GM23338 (cell line): ENCODE results near the gene ITGB1BP1. TPM values are rescaled to one million over a fixed set of nuclear protein-coding genes. Genes with fewer than 3 reads are reported as not detected.
A peak's percentile ranks its signal among the peaks of the same experiment; 100 is the strongest.

Experiments used
- ATAC-seq: fragments of 200-7000 bp; cut with Tn5 transposase; 3 replicates; pipeline ENCODE4 v1.9.1; 2020
- DNase-seq: peaks from one replicate; pipeline ENCODE4 v3.0.0-alpha.2; 2015; ENCODE audit warnings: low spot score
- H2AFZ ChIP-seq: fragments of 200-600 bp; sonication (generic); 2 replicates; pipeline ENCODE4 v1.8.0; 2016; ENCODE audit warnings: antibody characterized with exemption, mild to moderate bottlenecking, moderate library complexity
- H3F3A ChIP-seq: fragments of 200-600 bp; sonication (generic); replicated peaks from 2 replicates; pipeline ENCODE4 v1.8.0; 2017; ENCODE audit warnings: antibody characterized with exemption, mixed run types, low read depth
- H3K27ac ChIP-seq: fragments of 200-600 bp; sonication (generic); 2 replicates; pipeline ENCODE4 v1.6.1; 2016; ENCODE audit warnings: low read depth
- H3K27me3 ChIP-seq: fragments of 200-600 bp; sonication (generic); 2 replicates; pipeline ENCODE4 v1.8.0; 2016; ENCODE audit warnings: mild to moderate bottlenecking, mixed run types, moderate library complexity; ENCODE audit not compliant: insufficient read depth
- H3K36me3 ChIP-seq: fragments of 200-600 bp; sonication (generic); 2 replicates; pipeline ENCODE4 v1.8.0; 2016; ENCODE audit warnings: mild to moderate bottlenecking; ENCODE audit not compliant: insufficient read depth
- H3K4me1 ChIP-seq: fragments of 200-600 bp; sonication (generic); 2 replicates; pipeline ENCODE4 v1.8.0; 2016; ENCODE audit warnings: mild to moderate bottlenecking, moderate library complexity; ENCODE audit not compliant: insufficient read depth
- H3K4me2 ChIP-seq: fragments of 200-600 bp; sonication (generic); 2 replicates; pipeline ENCODE4 v1.7.1; 2017; ENCODE audit warnings: mixed run types
- H3K4me3 ChIP-seq: fragments of 200-600 bp; sonication (generic); 2 replicates; pipeline ENCODE4 v1.6.1; 2016; ENCODE audit warnings: mixed run types
- H3K79me2 ChIP-seq: fragments of 200-600 bp; sonication (generic); replicated peaks from 2 replicates; pipeline ENCODE4 v1.8.0; 2017; ENCODE audit warnings: mild to moderate bottlenecking; ENCODE audit not compliant: insufficient read depth
- H3K9me2 ChIP-seq: fragments of 200-600 bp; sonication (generic); 2 replicates; pipeline ENCODE4 v1.8.0; 2017; ENCODE audit not compliant: insufficient read depth
- H4K20me1 ChIP-seq: fragments of 200-600 bp; sonication (generic); replicated peaks from 2 replicates; pipeline ENCODE4 v1.8.0; 2017; ENCODE audit warnings: mild to moderate bottlenecking; ENCODE audit not compliant: insufficient read depth
- H3K27ac Mint-ChIP-seq: 2 replicates; pipeline ENCODE4 v1.8.0; 2020; ENCODE audit warnings: inconsistent platforms, mild to moderate bottlenecking, moderate library complexity, mixed read lengths
- H3K27me3 Mint-ChIP-seq: 3 replicates; pipeline ENCODE4 v1.8.0; 2022; ENCODE audit warnings: low read depth, mild to moderate bottlenecking, moderate library complexity, mixed read lengths, inconsistent platforms; ENCODE audit not compliant: insufficient read depth, poor library complexity
- H3K36me3 Mint-ChIP-seq: 3 replicates; pipeline ENCODE4 v1.8.0; 2021; ENCODE audit warnings: low read depth, mild to moderate bottlenecking, inconsistent platforms, moderate library complexity, mixed read lengths
- H3K4me1 Mint-ChIP-seq: 3 replicates; pipeline ENCODE4 v1.8.0; 2020; ENCODE audit warnings: mild to moderate bottlenecking, inconsistent platforms, mixed read lengths
- H3K4me3 Mint-ChIP-seq: 3 replicates; pipeline ENCODE4 v1.8.0; 2021; ENCODE audit warnings: moderate library complexity, mild to moderate bottlenecking, inconsistent platforms, mixed read lengths
- H3K9me3 Mint-ChIP-seq: 3 replicates; pipeline ENCODE4 v1.8.0; 2020; ENCODE audit warnings: moderate library complexity, mild to moderate bottlenecking, inconsistent platforms, mixed read lengths
- CREB1 ChIP-seq: fragments of 250-450 bp; sonication (Bioruptor Pico); IDR thresholded peaks from 2 replicates; pipeline ENCODE4 v1.5.0; 2020; ENCODE audit warnings: low read depth, mild to moderate bottlenecking, moderate library complexity
- CTCF ChIP-seq, 2 experiments: fragments of 200-600 bp in 1 of 2; sonication (generic) in 1 of 2; conservative IDR thresholded peaks; 2 replicates each; pipeline versions ENCODE4 v1.5.1 to v1.6.1; 2016 to 2017; ENCODE audit warnings: antibody characterized with exemption in 2 of 2, low read depth in 2 of 2, mild to moderate bottlenecking in 2 of 2, moderate library complexity in 1 of 2
- EZH2 ChIP-seq: fragments of 200-600 bp; sonication (generic); IDR thresholded peaks from one replicate; pipeline ENCODE4 v1.8.0; 2017; ENCODE audit warnings: antibody characterized with exemption, mild to moderate bottlenecking, low read depth; ENCODE audit not compliant: unreplicated experiment
- EZH2phosphoT487 ChIP-seq: fragments of 200-600 bp; sonication (generic); IDR thresholded peaks from one replicate; pipeline ENCODE4 v1.8.1; 2018; ENCODE audit warnings: antibody characterized with exemption; ENCODE audit not compliant: unreplicated experiment
- JUNB ChIP-seq: IDR thresholded peaks from one replicate; pipeline ENCODE4 v1.6.1; 2016; ENCODE audit warnings: antibody characterized with exemption; ENCODE audit not compliant: unreplicated experiment
- NANOG ChIP-seq: IDR thresholded peaks from 2 replicates; pipeline ENCODE4 v1.6.1; 2016; ENCODE audit warnings: antibody characterized with exemption, borderline replicate concordance
- POLR2AphosphoS5 ChIP-seq: IDR thresholded peaks from 2 replicates; pipeline ENCODE4 v1.6.1; 2016; ENCODE audit warnings: antibody characterized with exemption, low read depth
- STAT1 ChIP-seq: IDR thresholded peaks from one replicate; pipeline ENCODE4 v1.6.1; 2016; ENCODE audit warnings: antibody characterized with exemption; ENCODE audit not compliant: unreplicated experiment
- ZNF114 ChIP-seq: fragments of 250-450 bp; sonication (Bioruptor Pico); IDR thresholded peaks from 2 replicates; pipeline ENCODE4 v1.5.0; 2020; ENCODE audit warnings: mild to moderate bottlenecking, moderate library complexity
- ZNF331 ChIP-seq: fragments of 250-450 bp; sonication (Bioruptor Pico); IDR thresholded peaks from 2 replicates; pipeline ENCODE4 v1.5.0; 2020; ENCODE audit warnings: low read depth, mild to moderate bottlenecking, moderate library complexity
- polyA plus RNA-seq: library from polyadenylated mRNA; unstranded; fragments of >200 nt; fragmentation: Nextera tagmentation; extraction: Ambion mirVana; gene quantifications from 2 replicates; pipeline ENCODE4 v1.2.1, GENCODE V29; 2016
- total RNA-seq: library from RNA; depleted of rRNA; stranded (reverse); fragments of >200 nt; shearing (Covaris generic); gene quantifications from 2 replicates; pipeline ENCODE4 v1.2.3, GENCODE V29; 2014
- TF ChIP-seq, protein P1 (sequence below): IDR thresholded peaks from 2 replicates; pipeline ENCODE4 v1.6.1; 2016; ENCODE audit warnings: antibody characterized with exemption
- TF ChIP-seq, protein P2 (sequence below): fragments of 250-450 bp; sonication (Bioruptor Pico); IDR thresholded peaks from 2 replicates; pipeline ENCODE4 v1.5.0; 2020; ENCODE audit warnings: mild to moderate bottlenecking, moderate library complexity
- TF ChIP-seq, protein P3 (sequence below): IDR thresholded peaks from one replicate; pipeline ENCODE4 v1.6.1; 2018; ENCODE audit warnings: antibody characterized with exemption; ENCODE audit not compliant: unreplicated experiment

The ITGB1BP1 gene
- total and polyA plus RNA-seq, 2 experiments from 2014 or later = 29.1 to 63.5 TPM

DNA sequence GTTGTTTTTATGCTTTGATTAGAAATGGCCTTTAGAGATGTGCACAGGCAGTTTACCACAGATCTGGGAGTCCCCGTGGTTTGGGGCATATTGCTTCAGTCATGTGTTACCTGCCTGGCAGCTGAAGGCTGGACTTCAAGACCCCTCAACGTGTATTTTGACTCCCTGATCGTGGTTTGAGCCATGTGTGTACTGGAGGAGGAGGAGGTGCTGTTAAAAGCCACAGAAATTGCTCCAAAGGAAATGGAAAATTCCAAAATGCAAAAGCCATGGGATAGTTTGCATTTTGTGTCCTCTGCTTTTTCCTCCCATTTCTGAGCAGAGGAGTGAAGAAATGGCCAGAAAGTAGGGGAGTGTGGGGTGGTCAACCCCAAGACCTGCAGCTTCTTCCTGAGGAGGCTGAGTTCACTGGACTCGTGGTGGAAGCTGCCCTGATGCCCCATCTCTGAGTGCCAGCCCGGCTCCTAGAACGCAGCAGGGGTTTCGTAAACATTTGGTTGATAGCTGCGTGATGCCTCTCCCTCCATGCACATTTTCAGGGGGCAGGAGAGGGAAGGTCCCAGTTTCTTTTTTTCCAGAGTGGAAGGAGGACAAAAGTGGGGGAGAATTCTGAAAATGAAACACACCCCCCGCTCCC, 45.7 kb downstream of the ITGB1BP1 start:
- TF ChIP-seq POLR2AphosphoS5 (no peak), EZH2phosphoT487 (no peak), ZNF331 (no peak), ZNF114 (CRISPR knock-in tag) (no peak), STAT1 (no peak), CTCF (conservative IDR thresholded peaks at IDR 0.05; ENCODE audit: low read depth in 2 of 2) (no peak), EZH2 (no peak), NANOG (no peak), CREB1 (CRISPR knock-in tag) (no peak), JUNB (no peak)
- TF ChIP-seq, protein P1, sequence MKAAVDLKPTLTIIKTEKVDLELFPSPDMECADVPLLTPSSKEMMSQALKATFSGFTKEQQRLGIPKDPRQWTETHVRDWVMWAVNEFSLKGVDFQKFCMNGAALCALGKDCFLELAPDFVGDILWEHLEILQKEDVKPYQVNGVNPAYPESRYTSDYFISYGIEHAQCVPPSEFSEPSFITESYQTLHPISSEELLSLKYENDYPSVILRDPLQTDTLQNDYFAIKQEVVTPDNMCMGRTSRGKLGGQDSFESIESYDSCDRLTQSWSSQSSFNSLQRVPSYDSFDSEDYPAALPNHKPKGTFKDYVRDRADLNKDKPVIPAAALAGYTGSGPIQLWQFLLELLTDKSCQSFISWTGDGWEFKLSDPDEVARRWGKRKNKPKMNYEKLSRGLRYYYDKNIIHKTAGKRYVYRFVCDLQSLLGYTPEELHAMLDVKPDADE = no peak
- TF ChIP-seq, protein P2, sequence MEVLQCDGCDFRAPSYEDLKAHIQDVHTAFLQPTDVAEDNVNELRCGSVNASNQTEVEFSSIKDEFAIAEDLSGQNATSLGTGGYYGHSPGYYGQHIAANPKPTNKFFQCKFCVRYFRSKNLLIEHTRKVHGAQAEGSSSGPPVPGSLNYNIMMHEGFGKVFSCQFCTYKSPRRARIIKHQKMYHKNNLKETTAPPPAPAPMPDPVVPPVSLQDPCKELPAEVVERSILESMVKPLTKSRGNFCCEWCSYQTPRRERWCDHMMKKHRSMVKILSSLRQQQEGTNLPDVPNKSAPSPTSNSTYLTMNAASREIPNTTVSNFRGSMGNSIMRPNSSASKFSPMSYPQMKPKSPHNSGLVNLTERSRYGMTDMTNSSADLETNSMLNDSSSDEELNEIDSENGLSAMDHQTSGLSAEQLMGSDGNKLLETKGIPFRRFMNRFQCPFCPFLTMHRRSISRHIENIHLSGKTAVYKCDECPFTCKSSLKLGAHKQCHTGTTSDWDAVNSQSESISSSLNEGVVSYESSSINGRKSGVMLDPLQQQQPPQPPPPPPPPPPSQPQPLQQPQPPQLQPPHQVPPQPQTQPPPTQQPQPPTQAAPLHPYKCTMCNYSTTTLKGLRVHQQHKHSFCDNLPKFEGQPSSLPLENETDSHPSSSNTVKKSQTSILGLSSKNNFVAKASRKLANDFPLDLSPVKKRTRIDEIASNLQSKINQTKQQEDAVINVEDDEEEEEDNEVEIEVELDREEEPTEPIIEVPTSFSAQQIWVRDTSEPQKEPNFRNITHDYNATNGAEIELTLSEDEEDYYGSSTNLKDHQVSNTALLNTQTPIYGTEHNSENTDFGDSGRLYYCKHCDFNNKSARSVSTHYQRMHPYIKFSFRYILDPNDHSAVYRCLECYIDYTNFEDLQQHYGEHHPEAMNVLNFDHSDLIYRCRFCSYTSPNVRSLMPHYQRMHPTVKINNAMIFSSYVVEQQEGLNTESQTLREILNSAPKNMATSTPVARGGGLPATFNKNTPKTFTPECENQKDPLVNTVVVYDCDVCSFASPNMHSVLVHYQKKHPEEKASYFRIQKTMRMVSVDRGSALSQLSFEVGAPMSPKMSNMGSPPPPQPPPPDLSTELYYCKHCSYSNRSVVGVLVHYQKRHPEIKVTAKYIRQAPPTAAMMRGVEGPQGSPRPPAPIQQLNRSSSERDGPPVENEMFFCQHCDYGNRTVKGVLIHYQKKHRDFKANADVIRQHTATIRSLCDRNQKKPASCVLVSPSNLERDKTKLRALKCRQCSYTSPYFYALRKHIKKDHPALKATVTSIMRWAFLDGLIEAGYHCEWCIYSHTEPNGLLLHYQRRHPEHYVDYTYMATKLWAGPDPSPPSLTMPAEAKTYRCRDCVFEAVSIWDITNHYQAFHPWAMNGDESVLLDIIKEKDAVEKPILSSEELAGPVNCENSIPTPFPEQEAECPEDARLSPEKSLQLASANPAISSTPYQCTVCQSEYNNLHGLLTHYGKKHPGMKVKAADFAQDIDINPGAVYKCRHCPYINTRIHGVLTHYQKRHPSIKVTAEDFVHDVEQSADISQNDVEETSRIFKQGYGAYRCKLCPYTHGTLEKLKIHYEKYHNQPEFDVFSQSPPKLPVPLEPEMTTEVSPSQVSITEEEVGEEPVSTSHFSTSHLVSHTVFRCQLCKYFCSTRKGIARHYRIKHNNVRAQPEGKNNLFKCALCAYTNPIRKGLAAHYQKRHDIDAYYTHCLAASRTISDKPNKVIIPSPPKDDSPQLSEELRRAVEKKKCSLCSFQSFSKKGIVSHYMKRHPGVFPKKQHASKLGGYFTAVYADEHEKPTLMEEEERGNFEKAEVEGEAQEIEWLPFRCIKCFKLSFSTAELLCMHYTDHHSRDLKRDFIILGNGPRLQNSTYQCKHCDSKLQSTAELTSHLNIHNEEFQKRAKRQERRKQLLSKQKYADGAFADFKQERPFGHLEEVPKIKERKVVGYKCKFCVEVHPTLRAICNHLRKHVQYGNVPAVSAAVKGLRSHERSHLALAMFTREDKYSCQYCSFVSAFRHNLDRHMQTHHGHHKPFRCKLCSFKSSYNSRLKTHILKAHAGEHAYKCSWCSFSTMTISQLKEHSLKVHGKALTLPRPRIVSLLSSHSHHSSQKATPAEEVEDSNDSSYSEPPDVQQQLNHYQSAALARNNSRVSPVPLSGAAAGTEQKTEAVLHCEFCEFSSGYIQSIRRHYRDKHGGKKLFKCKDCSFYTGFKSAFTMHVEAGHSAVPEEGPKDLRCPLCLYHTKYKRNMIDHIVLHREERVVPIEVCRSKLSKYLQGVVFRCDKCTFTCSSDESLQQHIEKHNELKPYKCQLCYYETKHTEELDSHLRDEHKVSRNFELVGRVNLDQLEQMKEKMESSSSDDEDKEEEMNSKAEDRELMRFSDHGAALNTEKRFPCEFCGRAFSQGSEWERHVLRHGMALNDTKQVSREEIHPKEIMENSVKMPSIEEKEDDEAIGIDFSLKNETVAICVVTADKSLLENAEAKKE (CRISPR knock-in tag) = no peak
- TF ChIP-seq, protein P3, sequence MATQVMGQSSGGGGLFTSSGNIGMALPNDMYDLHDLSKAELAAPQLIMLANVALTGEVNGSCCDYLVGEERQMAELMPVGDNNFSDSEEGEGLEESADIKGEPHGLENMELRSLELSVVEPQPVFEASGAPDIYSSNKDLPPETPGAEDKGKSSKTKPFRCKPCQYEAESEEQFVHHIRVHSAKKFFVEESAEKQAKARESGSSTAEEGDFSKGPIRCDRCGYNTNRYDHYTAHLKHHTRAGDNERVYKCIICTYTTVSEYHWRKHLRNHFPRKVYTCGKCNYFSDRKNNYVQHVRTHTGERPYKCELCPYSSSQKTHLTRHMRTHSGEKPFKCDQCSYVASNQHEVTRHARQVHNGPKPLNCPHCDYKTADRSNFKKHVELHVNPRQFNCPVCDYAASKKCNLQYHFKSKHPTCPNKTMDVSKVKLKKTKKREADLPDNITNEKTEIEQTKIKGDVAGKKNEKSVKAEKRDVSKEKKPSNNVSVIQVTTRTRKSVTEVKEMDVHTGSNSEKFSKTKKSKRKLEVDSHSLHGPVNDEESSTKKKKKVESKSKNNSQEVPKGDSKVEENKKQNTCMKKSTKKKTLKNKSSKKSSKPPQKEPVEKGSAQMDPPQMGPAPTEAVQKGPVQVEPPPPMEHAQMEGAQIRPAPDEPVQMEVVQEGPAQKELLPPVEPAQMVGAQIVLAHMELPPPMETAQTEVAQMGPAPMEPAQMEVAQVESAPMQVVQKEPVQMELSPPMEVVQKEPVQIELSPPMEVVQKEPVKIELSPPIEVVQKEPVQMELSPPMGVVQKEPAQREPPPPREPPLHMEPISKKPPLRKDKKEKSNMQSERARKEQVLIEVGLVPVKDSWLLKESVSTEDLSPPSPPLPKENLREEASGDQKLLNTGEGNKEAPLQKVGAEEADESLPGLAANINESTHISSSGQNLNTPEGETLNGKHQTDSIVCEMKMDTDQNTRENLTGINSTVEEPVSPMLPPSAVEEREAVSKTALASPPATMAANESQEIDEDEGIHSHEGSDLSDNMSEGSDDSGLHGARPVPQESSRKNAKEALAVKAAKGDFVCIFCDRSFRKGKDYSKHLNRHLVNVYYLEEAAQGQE = no peak
- ATAC-seq = no peak
- no peak overlapping the region for H2AFZ ChIP-seq
- H3K4me1 Mint-ChIP-seq = peaks cover 28% of the 10 kb centered on the region
- H3K27me3 ChIP-seq = no peaks in the 10 kb centered on the region
- no peaks in the 10 kb centered on the region for H3F3A ChIP-seq
- H3K9me2 ChIP-seq = no peaks in the 10 kb centered on the region
- H3K4me1 ChIP-seq = peaks cover 9% of the 10 kb centered on the region; the same call in 1 of the 2 replicates
- DNase-seq = no peak
- no peak overlapping the region for H3K4me3 Mint-ChIP-seq
- H3K9me3 Mint-ChIP-seq = no peaks in the 10 kb centered on the region; the same call in 2 of the 3 replicates
- no peaks in the 10 kb centered on the region for H4K20me1 ChIP-seq
- H3K27me3 Mint-ChIP-seq = peaks cover 9% of the 10 kb centered on the region
- no peaks in the 10 kb centered on the region for H3K79me2 ChIP-seq
- H3K27ac ChIP-seq = peak overlapping the region; percentile 59; the same call in 1 of the 2 replicates
- H3K4me3 ChIP-seq = no peak overlapping the region
- peaks cover 28% of the 10 kb centered on the region for H3K36me3 Mint-ChIP-seq
- peak overlapping the region; percentile 84; the same call in 1 of the 2 replicates for H3K27ac Mint-ChIP-seq
- no peak overlapping the region for H3K4me2 ChIP-seq
- no peaks in the 10 kb centered on the region; the same call in 1 of the 2 replicates for H3K36me3 ChIP-seq
